GM19438 (cell line): Measurements from ENCODE around the gene SOHLH1.

Experiments used
- ATAC-seq: cut with Tn5 transposase; IDR thresholded peaks from one replicate; pipeline ENCODE4 v1.9.1; 2021; ENCODE audit warnings: low read depth; ENCODE audit not compliant: unreplicated experiment

Gene SOHLH1

GRCh38 chr9:135662758-135663450 is 36.4 kb downstream of the SOHLH1 start, which contains the start of gene LCN9:
LCN9 (plus strand) TSS chr9:135663309; CDS start chr9:135663322, 13 bp downstream.
- no peak for ATAC-seq

- no peak for ATAC-seq
Measured at GRCh38 chr9:135661816-135662560, 37.3 kb downstream of the SOHLH1 start.

GRCh38 chr9:135660407-135660806 is 38.9 kb downstream of the SOHLH1 start:
- ATAC-seq = no peak

- no peak for ATAC-seq
Measured at GRCh38 chr9:135659252-135659651, 40.0 kb downstream of the SOHLH1 start.

GRCh38 chr9:135657416-135657815 is 41.9 kb downstream of the SOHLH1 start:
- no peak for ATAC-seq

GRCh38 chr9:135655317-135655716 is 44.0 kb downstream of the SOHLH1 start:
- no peak for ATAC-seq

GRCh38 chr9:135650408-135650807 is 48.9 kb downstream of the SOHLH1 start:
- ATAC-seq = no peak

GRCh38 chr9:135649508-135649907 is 49.8 kb downstream of the SOHLH1 start:
- ATAC-seq = no peak

- no peak for ATAC-seq
Measured at GRCh38 chr9:135648494-135649410, 50.5 kb downstream of the SOHLH1 start.

GRCh38 chr9:135647884-135648283 is 51.4 kb downstream of the SOHLH1 start:
- no peak for ATAC-seq

- no peak for ATAC-seq
Measured at GRCh38 chr9:135644631-135645218, 54.6 kb downstream of the SOHLH1 start.
